Osteocyte (in vitro differentiated cells): Measurements from ENCODE around the gene BCL6. TPM values are rescaled to one million over a fixed set of nuclear protein-coding genes. Genes with fewer than 3 reads are reported as not detected.

ENCODE experiments used
- DNase-seq: peaks from one replicate; pipeline ENCODE4 v3.0.0; 2021; ENCODE audit warnings: mixed read lengths; ENCODE audit not compliant: unreplicated experiment; ENCODE audit errors: extremely low spot score
- H3K27ac Mint-ChIP-seq: one replicate; pipeline ENCODE4 v1.8.0; 2021; ENCODE audit warnings: mild to moderate bottlenecking, mixed read lengths; ENCODE audit not compliant: unreplicated experiment
- H3K27me3 Mint-ChIP-seq: one replicate; pipeline ENCODE4 v1.8.0; 2021; ENCODE audit warnings: mixed read lengths; ENCODE audit not compliant: unreplicated experiment
- H3K36me3 Mint-ChIP-seq: one replicate; pipeline ENCODE4 v1.8.0; 2021; ENCODE audit warnings: mixed read lengths; ENCODE audit not compliant: unreplicated experiment
- H3K4me1 Mint-ChIP-seq: one replicate; pipeline ENCODE4 v1.8.0; 2021; ENCODE audit warnings: mixed read lengths; ENCODE audit not compliant: unreplicated experiment
- H3K4me3 Mint-ChIP-seq: one replicate; pipeline ENCODE4 v1.8.0; 2021; ENCODE audit warnings: mild to moderate bottlenecking, moderate library complexity, mixed read lengths; ENCODE audit not compliant: unreplicated experiment
- H3K9me3 Mint-ChIP-seq: one replicate; pipeline ENCODE4 v1.8.0; 2021; ENCODE audit warnings: mixed read lengths; ENCODE audit not compliant: unreplicated experiment
- CTCF ChIP-seq: fragments of 200-600 bp; sonication (generic); IDR thresholded peaks from 2 replicates; pipeline ENCODE4 v1.5.0; 2021; ENCODE audit warnings: antibody characterized with exemption, mild to moderate bottlenecking, moderate library complexity
- total RNA-seq: library from RNA; stranded (reverse); gene quantifications from 2 replicates; pipeline ENCODE4 v1.2.1, GENCODE V29; 2021

The BCL6 gene
- total RNA-seq, 1 donor from 2014 or later: 84.8 TPM

DNA sequence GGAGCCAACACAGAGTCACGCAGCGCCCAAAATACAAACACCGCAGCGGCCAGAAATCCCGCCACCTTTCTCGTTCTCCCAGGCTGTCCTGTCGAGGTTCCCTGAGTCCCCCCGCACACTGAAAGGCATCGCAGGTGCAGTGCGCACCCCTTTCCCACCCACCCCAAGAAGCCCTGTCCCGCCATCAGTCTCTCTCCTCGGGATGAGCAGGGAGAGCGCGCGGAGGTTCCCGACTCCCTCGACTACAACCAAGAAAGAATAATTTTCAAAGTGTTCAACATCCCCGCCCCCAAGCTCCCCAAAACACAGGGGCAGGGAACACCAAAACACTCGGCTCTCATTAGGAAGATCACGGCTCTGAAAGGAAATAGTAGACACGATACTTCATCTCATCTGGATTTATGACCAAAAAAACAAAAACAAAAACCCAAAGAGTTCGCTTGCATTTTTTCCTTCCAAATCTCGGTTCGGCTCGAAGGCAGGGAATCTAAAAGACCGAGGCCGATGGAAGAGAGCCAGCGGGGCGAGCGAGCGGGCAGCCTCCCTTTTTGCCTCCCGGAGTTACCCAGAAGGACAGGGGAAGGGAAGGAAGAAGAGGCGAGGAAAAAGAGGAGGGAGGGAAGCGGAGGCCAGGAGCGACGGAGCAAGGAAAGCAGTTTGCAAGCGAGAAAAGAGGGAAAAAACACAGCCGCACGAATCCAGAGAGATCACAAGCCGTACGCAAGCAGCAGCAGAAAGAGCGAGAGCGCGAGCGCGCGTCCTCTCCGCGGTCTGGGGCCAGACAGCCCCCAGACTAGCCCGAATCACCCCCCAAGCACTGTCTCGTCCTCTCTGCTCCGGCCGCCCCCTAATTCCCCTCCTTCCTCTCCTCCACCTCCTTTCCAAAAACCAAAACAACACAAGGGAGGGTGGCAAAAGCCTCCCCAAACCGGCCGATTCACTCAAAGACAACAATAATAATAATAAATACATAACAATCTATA is 808 bp downstream of the BCL6 start:
- peak overlapping the region; percentile 94 for H3K4me3 Mint-ChIP-seq
- no peaks in the 10 kb centered on the region for H3K36me3 Mint-ChIP-seq
- H3K27ac Mint-ChIP-seq: peak overlapping the region; percentile 100
- H3K27me3 Mint-ChIP-seq: no peaks in the 10 kb centered on the region
- no peak for DNase-seq
- no peak for TF ChIP-seq CTCF
- H3K4me1 Mint-ChIP-seq: peaks cover 61% of the 10 kb centered on the region
- H3K9me3 Mint-ChIP-seq: no peaks in the 10 kb centered on the region

DNA sequence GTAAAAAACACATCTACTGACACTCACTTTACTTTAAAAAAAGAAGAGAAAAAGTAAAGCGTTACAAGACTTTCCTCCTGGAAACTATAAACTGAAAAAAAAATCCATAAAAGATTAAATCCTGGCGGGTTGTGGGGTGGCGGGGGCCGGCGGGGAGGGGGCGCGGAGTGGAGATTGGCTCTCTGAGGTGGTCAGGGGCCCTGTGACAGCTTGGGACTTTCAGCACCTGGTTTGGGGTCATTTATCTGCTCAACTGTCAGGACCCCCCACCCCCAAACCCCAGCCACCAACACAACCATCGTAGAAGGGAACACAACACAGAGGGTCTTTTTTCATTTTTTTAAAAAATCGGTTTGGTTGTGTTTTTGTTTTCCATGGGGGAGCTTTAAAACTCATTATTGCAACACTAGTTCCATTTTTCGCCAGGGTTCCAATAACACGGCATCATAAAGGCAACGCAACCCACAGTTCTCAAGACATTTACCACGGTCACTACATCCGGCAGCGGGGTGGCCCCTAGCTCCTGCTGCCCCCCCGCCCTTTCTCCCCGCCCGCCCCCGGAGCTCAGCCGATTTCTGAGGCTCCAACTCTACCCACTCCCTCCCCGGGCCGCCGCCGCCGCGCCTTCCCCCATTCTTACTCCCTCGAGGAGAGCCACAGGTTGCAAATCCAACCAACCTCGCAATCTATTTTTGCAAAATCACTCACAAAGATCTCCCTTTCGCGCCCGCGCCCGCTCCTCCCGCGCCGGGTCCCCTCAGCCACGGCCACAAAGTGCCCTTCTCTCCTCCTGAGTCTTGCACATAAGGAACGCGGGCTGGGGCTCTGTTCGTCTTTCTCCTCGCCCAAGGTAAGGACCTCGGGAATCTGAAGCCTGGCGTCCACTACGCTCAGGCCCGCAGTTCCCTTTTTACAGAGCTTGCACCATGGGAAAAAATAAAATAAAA is 1.8 kb downstream of the BCL6 start:
- Mint-ChIP-seq H3K9me3 (no peaks in the 10 kb centered on the region), H3K36me3 (no peaks in the 10 kb centered on the region), H3K27ac (peak overlapping the region; percentile 100), H3K4me3 (peak overlapping the region; percentile 94), H3K27me3 (no peaks in the 10 kb centered on the region), H3K4me1 (peaks cover 66% of the 10 kb centered on the region)
- no peak for TF ChIP-seq CTCF
- DNase-seq: no peak

DNA sequence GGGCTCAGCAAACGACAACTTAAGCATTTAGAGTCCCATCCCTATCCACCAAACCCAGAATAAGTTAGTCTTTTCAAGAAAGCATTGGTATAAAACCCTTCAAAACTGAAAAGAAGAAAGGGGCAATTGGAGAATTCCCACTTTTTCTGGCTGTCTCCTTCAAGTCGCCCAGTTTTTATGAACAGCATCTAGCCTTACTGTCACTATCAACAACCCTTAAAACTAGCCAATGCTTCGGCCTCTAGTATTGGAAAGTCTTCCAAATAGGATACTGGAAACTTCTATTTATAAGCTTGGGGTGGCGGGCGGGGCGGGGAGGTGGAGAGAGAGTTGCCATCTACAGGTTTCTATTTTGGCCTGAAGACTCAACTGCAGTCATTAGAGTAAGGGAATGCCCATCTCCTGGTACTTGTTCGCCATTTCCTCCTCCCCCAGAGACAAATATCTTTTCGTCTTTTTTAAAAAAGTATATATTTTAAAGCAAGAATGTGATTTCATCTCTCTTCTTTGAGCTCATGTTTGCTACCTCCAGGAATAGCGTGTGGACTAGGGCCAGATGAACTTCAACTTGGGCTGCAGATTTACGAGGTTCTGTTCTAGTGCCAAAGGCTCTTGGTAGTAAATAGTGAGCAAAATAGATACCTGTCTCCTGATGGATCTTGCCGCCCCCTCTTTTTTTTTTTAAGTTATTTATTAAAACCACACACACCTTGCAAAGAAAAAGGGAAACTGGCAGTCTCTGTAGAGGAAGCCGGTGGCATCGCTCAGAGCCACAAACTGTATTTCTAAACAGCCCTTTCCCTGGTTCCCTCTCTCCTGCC is 2.7 kb downstream of the BCL6 start:
- no peaks in the 10 kb centered on the region for H3K9me3 Mint-ChIP-seq
- no peak for DNase-seq

More for the DNA sequence above, 2.7 kb downstream of the BCL6 start:
- TF ChIP-seq CTCF: no peak
- Mint-ChIP-seq H3K4me3 (peak overlapping the region; percentile 94), H3K4me1 (peaks cover 65% of the 10 kb centered on the region), H3K36me3 (no peaks in the 10 kb centered on the region), H3K27ac (peak overlapping the region; percentile 100), H3K27me3 (no peaks in the 10 kb centered on the region)
